HG02840 (cell line): ENCODE data around the gene PACS2.

ENCODE experiments used
- ATAC-seq: cut with Tn5 transposase; IDR thresholded peaks from one replicate; pipeline ENCODE4 v1.9.1; 2021; ENCODE audit warnings: mild to moderate bottlenecking, moderate library complexity, moderate number of reproducible peaks; ENCODE audit not compliant: unreplicated experiment, low FRiP score

The PACS2 gene

GRCh38 chr14:105365681-105366080 is 51.1 kb downstream of the PACS2 start:
- no peak for ATAC-seq

GRCh38 chr14:105366386-105367074 is 52.0 kb downstream of the PACS2 start:
- ATAC-seq: no peak

DNA sequence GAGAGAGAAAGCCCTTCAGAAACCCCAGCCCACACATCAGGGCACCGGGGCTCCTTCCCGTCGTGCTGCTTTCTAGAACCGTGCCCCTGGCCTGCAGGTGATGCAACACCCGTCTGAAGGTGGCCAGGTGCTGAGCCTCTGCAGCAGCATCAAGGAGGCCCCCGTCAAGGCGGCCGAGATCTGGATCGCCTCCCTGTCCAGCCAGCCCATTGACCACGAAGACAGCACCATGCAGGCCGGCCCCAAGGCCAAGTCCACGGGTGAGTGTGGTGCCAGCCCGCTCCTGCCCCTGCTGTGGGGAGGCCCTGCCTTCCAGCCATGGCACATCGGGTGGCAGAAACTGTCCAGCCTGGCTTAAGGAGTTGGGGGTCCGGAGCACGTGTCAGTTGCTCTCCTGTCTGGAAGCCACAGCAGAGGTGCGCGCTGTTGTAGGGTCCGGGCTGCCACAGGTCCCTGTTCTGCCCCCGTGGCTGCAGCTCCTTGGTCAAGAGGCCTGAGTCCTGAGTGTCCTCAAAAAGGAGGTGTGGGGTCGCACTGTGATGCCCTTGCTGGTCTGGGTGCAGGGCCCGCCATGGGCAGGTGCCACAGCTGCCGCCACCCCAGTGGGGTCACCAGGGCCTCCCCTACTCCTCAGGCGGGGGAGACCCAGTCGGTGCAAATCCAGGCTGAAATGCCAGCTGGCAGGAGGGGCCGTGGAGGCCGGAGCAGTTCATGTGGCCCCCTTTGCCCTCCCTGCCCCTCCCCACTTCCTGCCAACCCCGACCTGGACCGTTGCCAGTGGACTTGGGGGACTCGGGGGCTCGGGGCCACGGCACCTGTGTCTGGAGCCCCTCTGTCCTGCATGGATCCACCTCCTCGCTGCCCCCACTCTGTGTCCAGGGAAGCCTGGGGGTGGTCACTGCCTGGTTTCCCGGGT is 52.8 kb downstream of the PACS2 start:
- ATAC-seq: no peak

DNA sequence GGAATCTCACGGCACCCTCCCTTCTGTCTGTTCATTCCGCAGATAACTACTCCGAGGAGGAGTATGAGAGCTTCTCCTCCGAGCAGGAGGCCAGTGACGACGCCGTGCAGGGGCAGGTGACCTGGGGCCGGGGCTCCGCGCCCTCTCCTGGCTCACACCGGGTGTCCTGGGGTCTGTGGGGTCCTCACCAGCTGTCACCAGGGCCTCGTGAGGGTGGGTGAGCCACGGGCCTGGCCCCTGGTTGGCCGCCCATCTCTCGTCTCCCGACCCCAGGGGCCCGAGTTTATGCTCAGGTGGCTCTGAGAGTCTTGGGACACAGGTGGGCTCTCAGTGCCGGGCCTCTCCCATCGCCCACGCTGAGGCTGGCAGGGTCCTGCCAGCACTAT is 53.5 kb downstream of the PACS2 start:
- no peak for ATAC-seq

DNA sequence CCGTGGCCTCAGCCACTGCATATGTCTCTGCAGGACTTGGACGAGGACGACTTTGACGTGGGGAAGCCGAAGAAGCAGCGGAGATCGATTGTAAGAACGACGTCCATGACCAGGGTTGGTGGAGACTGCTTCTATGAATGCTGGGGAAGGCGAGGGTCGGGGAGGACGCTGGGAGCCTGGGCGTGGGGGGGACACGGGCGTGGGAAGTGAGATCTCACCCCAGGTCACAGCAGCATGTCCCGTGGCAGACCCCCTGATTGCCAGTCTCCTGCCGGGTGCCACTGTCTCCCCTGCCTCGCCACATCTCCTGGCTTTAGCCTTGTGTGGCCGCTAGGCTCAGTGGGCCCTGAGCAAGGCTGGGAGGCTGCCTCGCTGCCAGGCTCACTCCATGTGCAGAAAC is 53.9 kb downstream of the PACS2 start:
- no peak for ATAC-seq

GRCh38 chr14:105368910-105369652 is 54.5 kb downstream of the PACS2 start:
- ATAC-seq: no peak

GRCh38 chr14:105369653-105370040 is 55.1 kb downstream of the PACS2 start:
- ATAC-seq: no peak

GRCh38 chr14:105374389-105374788 is 59.8 kb downstream of the PACS2 start:
- ATAC-seq: no peak

DNA sequence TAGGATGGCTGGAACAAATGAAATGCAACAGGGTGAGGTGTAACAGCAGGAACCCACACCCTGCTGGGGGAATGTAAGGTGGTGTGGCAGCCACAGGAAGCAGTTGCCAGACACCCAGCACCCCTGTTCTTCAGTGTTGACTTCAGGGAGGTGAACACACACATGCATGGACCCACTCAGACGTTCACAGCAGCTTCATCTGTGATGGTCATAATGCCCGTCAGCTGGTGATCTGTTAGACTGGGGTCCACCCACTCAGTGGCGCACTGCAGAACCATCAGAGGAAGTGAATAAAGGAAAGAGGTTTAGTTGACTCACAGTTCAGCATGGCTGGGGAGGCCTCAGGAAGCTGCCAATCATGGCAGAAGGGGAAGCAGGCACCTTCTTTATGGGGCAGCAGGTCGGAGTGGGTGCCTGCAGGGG is 61.1 kb downstream of the PACS2 start:
- no peak for ATAC-seq

- no peak for ATAC-seq
Observed at GRCh38 chr14:105376521-105377440, 62.2 kb downstream of the PACS2 start.

GRCh38 chr14:105377555-105378182 is 63.1 kb downstream of the PACS2 start:
- no peak for ATAC-seq

- no peak for ATAC-seq
Observed at GRCh38 chr14:105378199-105378598, 63.7 kb downstream of the PACS2 start.

DNA sequence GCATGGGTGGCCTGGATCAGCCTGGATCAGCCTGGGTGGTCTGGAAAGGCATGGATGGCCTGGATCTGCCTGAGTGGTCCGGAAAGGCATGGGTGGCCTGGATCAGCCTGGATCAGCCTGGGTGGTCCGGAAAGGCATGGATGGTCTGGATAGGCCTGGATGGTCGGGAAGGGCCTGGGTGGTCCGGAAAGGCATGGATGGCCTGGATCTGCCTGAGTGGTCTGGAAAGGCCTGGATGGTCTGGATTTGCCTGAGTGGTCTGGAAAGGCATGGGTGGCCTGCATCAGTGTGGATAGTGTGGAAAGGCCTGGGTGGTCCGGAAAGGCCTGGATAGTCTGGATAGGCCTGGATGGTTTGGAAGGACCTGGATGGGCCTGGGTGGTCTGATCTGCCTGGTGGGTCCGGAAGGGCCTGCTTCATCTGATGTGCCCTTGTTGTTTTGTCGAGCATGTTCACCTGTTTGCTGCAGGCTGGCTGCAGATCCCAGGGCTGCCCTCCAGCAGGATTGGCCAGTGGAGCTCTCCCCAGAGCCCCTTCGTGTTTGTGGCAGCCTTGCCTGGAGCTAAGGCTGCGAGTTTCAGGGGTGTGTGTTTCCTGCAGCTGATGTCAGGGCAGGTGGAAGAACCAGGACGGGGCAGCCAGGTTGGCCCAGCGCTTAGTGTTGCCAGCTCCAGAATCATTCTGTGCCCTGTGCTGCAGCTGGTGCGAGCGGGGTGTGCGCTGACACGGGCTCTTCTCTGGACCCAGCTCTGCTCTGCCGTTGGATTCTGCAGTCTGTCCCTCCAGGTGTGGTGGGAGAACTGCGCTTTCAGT is 64.5 kb downstream of the PACS2 start:
- no peak for ATAC-seq

GRCh38 chr14:105379946-105380345 is 65.4 kb downstream of the PACS2 start:
- ATAC-seq: no peak

DNA sequence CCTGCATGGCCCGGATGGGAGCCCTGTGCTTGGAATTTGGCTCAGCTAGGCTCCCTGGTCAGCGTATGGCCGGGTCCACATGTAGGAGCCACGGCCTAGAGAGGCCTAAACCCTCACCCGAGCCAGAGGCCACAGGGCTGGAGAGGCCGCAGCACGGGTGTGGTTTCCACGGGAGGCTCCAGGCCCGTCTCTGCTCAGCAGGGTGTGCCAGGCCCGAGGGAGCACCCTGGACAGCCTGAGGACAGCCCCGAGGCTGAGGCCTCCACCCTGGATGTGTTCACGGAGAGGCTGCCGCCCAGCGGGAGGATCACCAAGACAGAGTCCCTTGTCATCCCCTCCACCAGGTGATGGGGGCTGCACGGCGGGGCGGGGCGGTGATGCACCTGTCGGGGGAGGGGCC is 66.2 kb downstream of the PACS2 start:
- no peak for ATAC-seq

DNA sequence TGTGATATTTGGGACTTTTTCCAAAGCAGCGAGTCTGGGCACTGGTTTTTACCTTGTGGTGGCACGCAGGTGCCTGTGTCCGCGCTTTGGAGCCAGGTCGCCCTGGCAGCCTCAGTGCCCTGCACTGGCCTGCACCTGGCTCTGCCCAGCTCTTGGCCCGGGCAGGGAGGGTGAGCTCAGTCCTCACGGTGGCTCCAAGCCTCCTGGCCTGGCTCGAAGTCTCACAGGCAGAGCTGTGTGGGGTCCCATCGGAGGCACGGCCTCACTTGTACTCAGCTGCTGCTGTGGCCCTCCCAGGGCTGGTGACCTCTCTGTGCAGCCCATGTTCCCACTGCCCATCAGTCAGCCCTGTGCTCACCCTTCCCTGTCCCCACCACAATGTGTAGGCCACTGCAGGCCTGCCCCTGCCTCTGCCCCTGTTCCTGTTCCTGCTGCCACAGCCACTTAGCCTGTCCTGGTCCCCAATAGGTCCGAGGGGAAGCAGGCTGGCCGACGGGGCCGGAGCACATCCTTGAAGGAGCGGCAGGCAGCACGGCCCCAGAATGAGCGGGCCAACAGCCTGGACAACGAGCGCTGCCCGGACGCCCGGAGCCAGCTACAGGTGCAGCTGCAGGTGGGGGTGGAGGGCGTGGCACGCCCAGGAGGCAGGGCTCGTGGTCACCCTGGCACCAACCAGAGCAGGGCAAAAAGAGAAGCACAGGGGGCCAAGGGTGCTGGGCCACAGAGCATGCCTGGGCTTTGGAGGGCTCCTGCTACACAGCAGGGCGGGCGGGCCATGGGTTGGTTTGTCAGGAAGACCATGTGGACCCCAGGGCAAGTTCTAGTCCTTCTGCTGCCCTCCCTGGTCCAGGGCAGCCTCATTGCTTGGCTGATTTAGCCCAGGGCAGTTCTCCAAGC is 67.1 kb downstream of the PACS2 start:
- no peak for ATAC-seq

DNA sequence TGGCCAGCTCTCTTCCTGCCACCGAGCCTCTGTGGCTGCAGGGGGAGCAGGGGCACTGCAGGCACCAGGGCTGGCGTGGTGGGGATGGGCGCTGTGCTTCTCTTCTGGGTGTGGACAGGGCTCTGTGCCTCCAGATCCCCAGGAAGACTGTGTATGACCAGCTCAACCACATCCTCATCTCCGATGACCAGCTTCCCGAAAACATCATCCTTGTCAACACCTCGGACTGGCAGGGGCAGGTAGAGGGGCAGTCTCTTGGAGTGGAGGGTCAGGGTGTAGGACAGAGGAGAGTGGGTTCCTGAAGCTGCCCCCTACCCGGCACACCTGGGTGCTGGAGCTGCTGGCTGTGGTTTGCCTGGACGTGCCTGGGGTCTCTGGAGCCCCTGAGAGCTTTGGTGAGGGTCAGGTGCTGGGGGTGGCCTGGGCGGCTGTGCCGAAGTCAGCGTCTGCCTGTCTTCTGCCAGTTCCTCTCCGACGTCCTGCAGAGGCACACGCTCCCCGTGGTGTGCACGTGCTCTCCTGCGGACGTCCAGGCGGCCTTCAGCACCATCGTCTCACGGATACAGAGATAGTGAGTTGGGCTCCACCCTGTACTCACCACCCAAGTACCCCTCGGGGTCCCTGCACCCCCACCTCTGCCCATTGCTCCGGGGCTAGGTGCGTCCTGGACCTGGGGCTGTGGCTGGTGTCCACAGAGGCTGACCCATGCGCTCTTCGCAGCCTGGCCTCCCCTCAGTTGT is 68.0 kb downstream of the PACS2 start:
- no peak for ATAC-seq
